Mesenchymal stem cell (in vitro differentiated cells and primary cell): Measurements from ENCODE around the gene TMEM51.

ENCODE experiments used
- DNase-seq: peaks from one replicate; pipeline ENCODE4 v3.0.0-alpha.2; 2013
- H2AFZ ChIP-seq: one replicate; pipeline ENCODE4 v1.6.1; 2013; ENCODE audit warnings: low read depth, mild to moderate bottlenecking, control low read depth, inconsistent platforms, low read length, moderate library complexity
- H2AK5ac ChIP-seq: 2 replicates; pipeline ENCODE4 v1.6.1; 2013; ENCODE audit warnings: low read length, moderate library complexity, mild to moderate bottlenecking, inconsistent platforms; ENCODE audit not compliant: severe bottlenecking
- H2BK120ac ChIP-seq: one replicate; pipeline ENCODE4 v1.6.1; 2013; ENCODE audit warnings: low read depth, mild to moderate bottlenecking, inconsistent platforms, low read length, moderate library complexity
- H2BK12ac ChIP-seq, 2 experiments: one replicate each; pipeline ENCODE4 v1.6.1; 2013; ENCODE audit warnings: inconsistent platforms in 2 of 2, low read length in 2 of 2, mild to moderate bottlenecking in 2 of 2, moderate library complexity in 2 of 2, control low read depth in 1 of 2
- H2BK15ac ChIP-seq: one replicate; pipeline ENCODE4 v1.6.1; 2013; ENCODE audit warnings: mild to moderate bottlenecking, low read depth, inconsistent platforms; ENCODE audit not compliant: poor library complexity, severe bottlenecking
- H2BK5ac ChIP-seq: 2 replicates; pipeline ENCODE4 v1.6.1; 2013; ENCODE audit warnings: low read depth, mild to moderate bottlenecking, low read length, control low read depth, inconsistent platforms; ENCODE audit not compliant: poor library complexity, severe bottlenecking
- H3K14ac ChIP-seq, 2 experiments: one replicate each; pipeline ENCODE4 v1.6.1; 2013; ENCODE audit warnings: inconsistent platforms in 2 of 2, low read length in 2 of 2, control low read depth in 1 of 2, mild to moderate bottlenecking in 1 of 2, moderate library complexity in 1 of 2
- H3K18ac ChIP-seq, 2 experiments: one replicate each; pipeline ENCODE4 v1.6.1; 2013; ENCODE audit warnings: inconsistent platforms in 2 of 2, low read length in 2 of 2, control low read depth in 1 of 2, low read depth in 1 of 2, mild to moderate bottlenecking in 1 of 2
- H3K23ac ChIP-seq, 2 experiments: one replicate each; pipeline ENCODE4 v1.6.1; 2013; ENCODE audit warnings: inconsistent platforms in 2 of 2, low read length in 2 of 2, mild to moderate bottlenecking in 2 of 2, moderate library complexity in 2 of 2, control low read depth in 1 of 2
- H3K27ac ChIP-seq: 2 replicates; pipeline ENCODE4 v1.5.1; 2013; ENCODE audit warnings: mild to moderate bottlenecking, moderate library complexity, low read length, control low read depth, inconsistent platforms; ENCODE audit not compliant: poor library complexity, severe bottlenecking
- H3K27me3 ChIP-seq, 2 experiments: 2 replicates each; pipeline versions ENCODE4 v1.6.1 to v1.7.0; 2013; ENCODE audit warnings: low read length in 2 of 2, mild to moderate bottlenecking in 2 of 2, moderate library complexity in 2 of 2, control low read depth in 1 of 2, inconsistent platforms in 1 of 2; ENCODE audit not compliant: control insufficient read depth in 1 of 2, insufficient read depth in 1 of 2
- H3K36me3 ChIP-seq, 2 experiments: 2 replicates each; pipeline versions ENCODE4 v1.6.1 to v1.7.0; 2013; ENCODE audit warnings: low read length in 2 of 2, control low read depth in 1 of 2, inconsistent platforms in 1 of 2, low read depth in 1 of 2, mild to moderate bottlenecking in 1 of 2; ENCODE audit not compliant: insufficient read depth in 2 of 2, control insufficient read depth in 1 of 2
- H3K4ac ChIP-seq, 2 experiments: one replicate each; pipeline ENCODE4 v1.6.1; 2013; ENCODE audit warnings: inconsistent platforms in 2 of 2, low read length in 2 of 2, mild to moderate bottlenecking in 2 of 2, moderate library complexity in 2 of 2, control low read depth in 1 of 2, low read depth in 1 of 2
- H3K4me1 ChIP-seq: 2 replicates; pipeline ENCODE4 v1.6.1; 2013; ENCODE audit warnings: low read depth, low read length, control low read depth; ENCODE audit not compliant: control insufficient read depth, insufficient read depth
- H3K4me2 ChIP-seq: 2 replicates; pipeline ENCODE4 v1.6.1; 2013; ENCODE audit warnings: low read length, mild to moderate bottlenecking, inconsistent platforms; ENCODE audit not compliant: poor library complexity, severe bottlenecking
- H3K4me3 ChIP-seq, 2 experiments: 2 replicates each; pipeline versions ENCODE4 v1.5.1 to v1.7.0; 2013; ENCODE audit warnings: low read length in 2 of 2, mild to moderate bottlenecking in 2 of 2, control low read depth in 1 of 2, low read depth in 1 of 2; ENCODE audit not compliant: insufficient read depth in 1 of 2
- H3K79me1 ChIP-seq: replicated peaks from 2 replicates; pipeline ENCODE4 v1.6.1; 2013; ENCODE audit warnings: mild to moderate bottlenecking, control low read depth, low read length, inconsistent platforms; ENCODE audit not compliant: poor library complexity, severe bottlenecking
- H3K9ac ChIP-seq: 2 replicates; pipeline ENCODE4 v1.7.0; 2013; ENCODE audit warnings: mild to moderate bottlenecking, low read length, moderate library complexity
- H3K9me3 ChIP-seq: 2 replicates; pipeline ENCODE4 v1.7.0; 2013; ENCODE audit warnings: mild to moderate bottlenecking, low read length; ENCODE audit not compliant: control insufficient read depth
- H4K8ac ChIP-seq: one replicate; pipeline ENCODE4 v1.6.1; 2013; ENCODE audit warnings: inconsistent platforms, mild to moderate bottlenecking, low read length, moderate library complexity
- H4K91ac ChIP-seq: one replicate; pipeline ENCODE4 v1.6.1; 2013; ENCODE audit warnings: mild to moderate bottlenecking, low read length, inconsistent platforms
- WGBS: methylation state at CpG from one replicate; pipeline ENCODE4 v1.1.7; 2013; ENCODE audit warnings: mixed read lengths; 5-methylcytosine and 5-hydroxymethylcytosine counted together

TMEM51 gene

DNA sequence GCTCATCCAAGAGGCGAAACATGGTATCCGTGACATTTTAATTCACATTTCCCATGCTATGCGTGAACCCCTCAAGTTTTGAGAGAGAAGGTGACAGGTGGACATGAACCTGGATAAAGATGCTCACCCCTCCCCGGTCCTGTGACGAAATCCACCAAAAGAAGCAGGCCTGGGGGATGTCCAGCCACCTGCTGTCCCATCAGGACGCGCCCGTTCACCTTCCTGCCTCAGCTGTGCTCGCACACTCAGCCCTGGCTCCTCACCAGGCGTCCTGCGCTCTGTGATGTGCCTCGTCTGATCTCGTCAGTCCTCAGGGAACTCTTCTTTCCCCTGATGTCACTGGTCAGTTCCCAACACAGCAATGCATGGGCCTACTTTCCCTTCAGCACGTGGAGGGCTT is 103.8 kb downstream of the TMEM51 start:
- H3K27ac ChIP-seq, result no peak overlapping the region

DNA sequence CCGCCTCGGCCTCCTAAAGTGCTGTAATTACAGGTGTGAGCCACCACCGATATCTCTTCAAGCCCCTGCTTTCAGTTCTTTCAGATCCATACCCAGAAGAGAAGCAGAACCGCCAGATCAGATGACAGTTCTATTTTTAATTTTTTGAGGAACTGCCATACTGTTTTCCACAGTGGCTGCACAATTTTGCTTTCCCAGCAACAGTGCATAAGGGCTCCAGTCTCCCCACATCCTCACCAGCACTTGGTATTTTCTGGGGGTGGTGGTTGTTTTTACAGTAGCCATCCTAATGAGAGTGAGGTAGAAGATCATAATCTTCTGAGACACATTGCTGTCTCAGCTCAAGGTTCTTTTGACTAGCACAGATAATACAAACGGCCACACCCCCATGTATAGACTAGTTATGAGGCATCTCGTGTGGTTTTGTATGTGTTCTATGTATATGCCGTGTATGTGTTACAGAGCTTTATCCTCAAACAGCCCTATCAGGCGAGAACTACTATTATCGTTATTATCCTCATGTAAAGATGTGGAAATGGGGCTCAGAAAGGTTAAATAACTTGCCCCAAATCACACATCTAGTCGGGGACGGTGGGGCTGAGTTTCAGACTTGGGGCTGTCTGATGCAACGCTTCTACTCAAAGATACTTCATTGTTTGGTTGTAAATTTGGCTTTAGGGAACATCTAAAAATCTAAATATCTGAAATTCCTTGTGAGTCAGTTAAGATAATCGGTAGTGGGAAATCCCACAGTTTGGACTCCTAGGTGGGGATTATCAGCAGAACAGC is 105.5 kb downstream of the TMEM51 start:
- no peaks in the 10 kb centered on the region for H3K79me1 ChIP-seq
- no peak overlapping the region for H3K9ac ChIP-seq
- H2BK15ac ChIP-seq, result no peak overlapping the region
- WGBS, result 93% methylated on average over 8 of the region's 13 CpGs
- no peak overlapping the region for H2BK5ac ChIP-seq
- no peak overlapping the region for H2AK5ac ChIP-seq
- DNase-seq, result no peak
- H3K27ac ChIP-seq, result no peak overlapping the region
- no peak overlapping the region for H2BK120ac ChIP-seq
- H3K18ac ChIP-seq, result no peak overlapping the region
- H3K4me3 ChIP-seq, result no peak overlapping the region
- peaks cover 0 to 69% of the 10 kb centered on the region in 2 experiments for H3K27me3 ChIP-seq
- H3K14ac ChIP-seq, result no peak overlapping the region
- no peaks in the 10 kb centered on the region for H3K36me3 ChIP-seq
- H2AFZ ChIP-seq, result no peak overlapping the region
- H3K4me1 ChIP-seq, result no peaks in the 10 kb centered on the region
- no peak overlapping the region for H2BK12ac ChIP-seq
- H3K23ac ChIP-seq, result no peak overlapping the region
- H3K4ac ChIP-seq, result no peak overlapping the region
- no peak overlapping the region for H4K8ac ChIP-seq
- no peaks in the 10 kb centered on the region for H3K9me3 ChIP-seq
- no peak overlapping the region for H3K4me2 ChIP-seq
- H4K91ac ChIP-seq, result no peak overlapping the region

More for the DNA sequence above, 103.8 kb downstream of the TMEM51 start:
- no peak for DNase-seq
- 91% methylated on average over 14 of the region's 14 CpGs for WGBS
- no peaks in the 10 kb centered on the region for H3K9me3 ChIP-seq
- H2BK15ac ChIP-seq, result no peak overlapping the region
- no peak overlapping the region for H2BK5ac ChIP-seq
- no peaks in the 10 kb centered on the region for H3K36me3 ChIP-seq
- H4K91ac ChIP-seq, result no peak overlapping the region
- no peak overlapping the region for H2BK12ac ChIP-seq
- H3K4ac ChIP-seq, result no peak overlapping the region
- H2AK5ac ChIP-seq, result no peak overlapping the region
- no peak overlapping the region for H3K14ac ChIP-seq
- H3K4me2 ChIP-seq, result no peak overlapping the region
- no peak overlapping the region for H2BK120ac ChIP-seq
- no peaks in the 10 kb centered on the region for H3K4me1 ChIP-seq
- H3K9ac ChIP-seq, result no peak overlapping the region
- no peak overlapping the region for H3K4me3 ChIP-seq
- H2AFZ ChIP-seq, result no peak overlapping the region
- H3K79me1 ChIP-seq, result no peaks in the 10 kb centered on the region
- H4K8ac ChIP-seq, result no peak overlapping the region
- H3K27me3 ChIP-seq, result peaks cover 0 to 81% of the 10 kb centered on the region in 2 experiments
- H3K23ac ChIP-seq, result no peak overlapping the region
- H3K18ac ChIP-seq, result no peak overlapping the region

DNA sequence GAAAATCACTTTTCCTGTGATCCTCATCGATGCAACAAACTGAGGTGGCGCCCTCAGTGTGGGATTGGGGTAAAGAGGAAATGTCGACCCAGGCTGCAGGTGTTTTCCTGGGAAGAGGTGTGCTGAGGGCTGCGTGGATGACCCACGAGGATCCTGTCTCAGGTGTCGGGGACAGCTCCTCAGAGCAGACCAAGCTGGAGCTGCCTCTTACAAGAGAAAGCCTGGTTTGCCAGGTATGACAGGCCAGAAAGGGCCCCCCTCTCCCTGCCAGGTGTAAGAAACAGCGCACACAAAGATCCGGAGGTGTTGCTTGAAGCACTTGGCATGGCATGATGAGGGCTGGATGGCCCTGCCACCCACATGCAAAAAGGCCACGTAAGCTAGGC is 106.1 kb downstream of the TMEM51 start:
- no peak overlapping the region for H3K18ac ChIP-seq

DNA sequence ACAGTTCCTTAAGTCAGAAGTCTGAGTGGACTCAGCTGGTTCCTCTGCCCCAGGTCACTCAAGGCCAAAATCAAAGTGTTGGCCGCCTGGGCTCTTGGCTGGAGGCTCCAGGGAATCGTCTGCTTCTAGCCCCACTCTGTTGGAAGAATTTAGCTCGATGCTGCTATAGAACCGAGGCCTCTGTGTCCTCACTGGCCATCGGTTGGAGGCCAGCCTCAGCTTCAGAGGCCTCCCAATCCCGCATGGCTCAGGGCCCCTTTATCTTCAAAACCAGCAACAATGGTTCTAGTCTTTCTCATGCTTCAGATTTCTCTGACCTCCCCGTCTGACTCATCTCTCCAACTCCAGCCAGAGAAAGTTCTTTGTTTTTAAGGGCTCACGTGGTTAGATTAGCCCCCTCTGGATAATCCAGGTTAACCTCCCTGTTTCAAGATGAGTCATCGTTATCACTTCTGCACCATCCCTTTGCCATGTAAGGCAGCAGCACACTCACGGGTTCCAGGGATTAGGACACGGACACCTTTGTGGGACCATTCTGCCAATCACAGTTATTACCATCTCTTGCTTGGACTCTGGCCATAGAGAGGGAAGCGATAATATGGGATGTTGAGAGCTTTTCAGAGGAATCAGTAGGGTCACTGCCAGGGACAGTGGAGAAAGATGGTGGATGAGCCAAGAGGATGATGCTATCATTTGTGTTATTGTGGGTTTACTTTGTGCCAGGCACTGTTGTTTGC is 107.0 kb downstream of the TMEM51 start:
- no peak overlapping the region for H3K9ac ChIP-seq
- H3K9me3 ChIP-seq, result peaks cover 7% of the 10 kb centered on the region
- H2BK5ac ChIP-seq, result no peak overlapping the region
- no peaks in the 10 kb centered on the region for H3K36me3 ChIP-seq
- no peak overlapping the region for H3K4ac ChIP-seq
- H3K23ac ChIP-seq, result no peak overlapping the region
- peak; percentile 41 for DNase-seq
- no peak overlapping the region for H3K4me3 ChIP-seq
- H3K4me1 ChIP-seq, result no peaks in the 10 kb centered on the region
- no peak overlapping the region for H2AFZ ChIP-seq
- peak overlapping the region in 1 of 2 experiments; percentile 22 for H3K18ac ChIP-seq
- H3K4me2 ChIP-seq, result no peak overlapping the region
- 77% methylated on average over 12 of the region's 12 CpGs for WGBS
- no peak overlapping the region for H2BK120ac ChIP-seq
- no peak overlapping the region for H4K91ac ChIP-seq
- peak overlapping the region in 1 of 2 experiments; percentile 72 for H2BK12ac ChIP-seq
- peak overlapping the region; percentile 81 for H4K8ac ChIP-seq
- H3K79me1 ChIP-seq, result no peaks in the 10 kb centered on the region
- H3K27ac ChIP-seq, result no peak overlapping the region
- no peak overlapping the region for H3K14ac ChIP-seq
- peaks cover 0 to 66% of the 10 kb centered on the region in 2 experiments for H3K27me3 ChIP-seq
- no peak overlapping the region for H2AK5ac ChIP-seq
- H2BK15ac ChIP-seq, result no peak overlapping the region

More for the DNA sequence above, 106.1 kb downstream of the TMEM51 start:
- Histone ChIP-seq H3K79me1 (no peaks in the 10 kb centered on the region), H3K27ac (no peak overlapping the region), H4K8ac (no peak overlapping the region), H3K4me3 (no peak overlapping the region), H3K4ac (no peak overlapping the region), H3K14ac (no peak overlapping the region), H3K27me3 (peaks cover 0 to 65% of the 10 kb centered on the region in 2 experiments), H4K91ac (no peak overlapping the region), H3K9ac (no peak overlapping the region), H2BK5ac (no peak overlapping the region), H2BK120ac (no peak overlapping the region), H2BK15ac (no peak overlapping the region), H2BK12ac (no peak overlapping the region), H2AK5ac (no peak overlapping the region), H3K23ac (no peak overlapping the region), H2AFZ (no peak overlapping the region), H3K4me1 (no peaks in the 10 kb centered on the region), H3K36me3 (no peaks in the 10 kb centered on the region), H3K4me2 (no peak overlapping the region), H3K9me3 (peaks cover 3% of the 10 kb centered on the region)
- WGBS, result 88% methylated on average over 9 of the region's 9 CpGs
- no peak for DNase-seq
